Right kidney (tissue), 1 donor: ENCODE measurements around the gene ARID4B.
A peak's percentile ranks its signal among the peaks of the same experiment; 100 is the strongest.
"Not testable (repeated sequence)": the region's sequence is repeated elsewhere in the genome, so short reads cannot be mapped to it uniquely, and the experiment has no call there.

Experiments used
- DNase-seq: peaks from one replicate; pipeline ENCODE4 v3.0.0-alpha.2; 2016

The ARID4B gene

DNA sequence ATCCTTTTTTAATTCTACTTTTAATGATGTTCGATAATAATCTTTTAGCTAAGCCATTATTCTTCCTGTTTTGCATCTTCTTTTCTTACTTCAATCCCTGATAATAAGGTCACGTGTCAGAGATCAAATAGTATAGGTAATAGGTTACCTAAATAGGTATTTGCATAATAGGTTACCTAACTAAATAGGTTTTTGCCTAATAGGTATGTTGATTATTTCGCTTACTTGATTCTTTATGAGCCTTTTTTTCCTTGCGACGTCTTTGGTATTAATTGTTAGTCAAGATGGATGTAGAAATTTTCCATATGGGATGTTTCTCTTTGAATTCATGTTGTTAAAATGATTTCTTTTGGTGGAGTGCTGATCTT lies 2.9 kb upstream of the ARID4B start:
- no peak for DNase-seq

DNA sequence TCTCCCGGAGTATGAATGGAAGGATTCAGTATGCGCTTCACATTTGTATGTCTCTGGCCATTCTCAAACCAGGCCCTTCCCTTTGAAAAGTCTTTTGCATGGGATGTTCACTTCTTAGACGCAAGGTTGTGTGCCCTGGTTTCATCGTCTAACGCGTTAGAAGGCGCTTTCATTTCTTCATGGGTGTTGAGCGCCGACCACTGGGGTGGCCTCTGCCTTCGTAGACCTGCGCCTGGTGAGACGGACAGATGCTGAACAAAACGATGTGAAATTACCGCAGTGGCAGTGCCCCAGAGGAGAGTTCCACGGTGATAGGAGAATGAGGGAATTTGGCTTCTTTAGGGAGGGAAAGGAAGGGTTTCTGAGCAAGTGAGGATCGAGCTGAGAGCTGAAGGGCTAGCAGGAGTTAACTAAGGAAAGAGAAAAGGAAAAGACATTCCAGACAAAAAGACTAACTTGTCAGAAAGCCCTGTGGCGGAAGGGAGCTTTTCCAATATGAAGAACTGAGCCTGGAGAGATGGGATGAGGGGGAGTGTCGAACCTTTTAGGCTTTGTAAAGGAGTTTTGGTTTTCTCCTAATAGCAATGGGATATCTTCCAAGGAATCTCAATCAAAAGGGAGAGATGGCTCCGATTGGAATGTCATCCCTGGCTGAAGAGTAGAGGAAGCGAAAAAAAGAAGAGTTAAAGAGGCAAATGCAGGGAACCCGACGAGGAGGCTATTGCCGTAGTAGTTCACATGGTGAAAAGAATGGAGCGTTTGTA lies 1.3 kb upstream of the ARID4B start:
- no peak for DNase-seq

DNA sequence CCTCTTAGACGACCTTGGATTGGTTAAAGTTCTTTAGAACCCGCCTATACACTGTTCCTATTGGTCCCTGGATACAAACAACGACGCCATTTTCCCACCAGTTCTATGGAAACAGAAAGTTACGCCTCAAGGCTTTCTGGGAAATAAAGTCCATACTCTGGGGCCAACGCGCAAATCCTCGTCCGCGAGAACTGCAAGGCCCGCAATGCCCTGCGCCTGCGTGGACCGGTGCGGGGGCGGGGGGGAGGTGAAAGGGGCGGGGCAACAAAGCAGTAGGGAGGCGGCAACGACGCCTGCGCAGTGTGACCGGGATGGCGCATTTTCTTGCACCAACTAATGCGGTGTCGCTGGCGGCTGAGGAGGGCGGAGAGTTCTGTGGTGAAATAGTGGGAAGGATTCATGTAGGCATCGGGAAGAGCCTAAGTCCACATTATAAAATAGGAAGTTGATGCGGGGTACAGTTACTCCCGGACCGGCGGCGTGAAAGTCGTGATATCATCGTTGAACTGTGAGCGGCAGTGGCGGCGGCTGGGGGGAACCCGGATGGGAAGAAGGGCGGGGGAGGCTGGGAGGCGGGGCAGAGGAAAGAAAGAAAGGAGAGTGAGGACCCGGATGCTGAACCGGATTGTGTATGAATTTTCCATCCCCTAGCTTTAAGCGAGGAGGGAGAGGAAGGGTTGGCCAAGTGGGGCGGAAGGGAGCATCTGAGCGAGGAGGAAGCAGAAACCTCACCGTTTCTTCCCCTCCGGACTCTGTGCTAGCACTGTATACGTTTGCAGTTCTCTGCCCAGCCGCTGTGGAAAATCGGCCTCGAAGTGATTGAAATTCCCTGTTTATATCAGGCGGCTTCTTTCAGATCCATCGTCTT lies 526 bp upstream of the ARID4B start, which contains the start of gene GGPS1:
Gene GGPS1, plus strand, starts transcription at position 300 of the 868 bp plus-strand sequence. CDS start 6,695 bp downstream, outside the sequence.
- DNase-seq = peak; percentile 99

DNA sequence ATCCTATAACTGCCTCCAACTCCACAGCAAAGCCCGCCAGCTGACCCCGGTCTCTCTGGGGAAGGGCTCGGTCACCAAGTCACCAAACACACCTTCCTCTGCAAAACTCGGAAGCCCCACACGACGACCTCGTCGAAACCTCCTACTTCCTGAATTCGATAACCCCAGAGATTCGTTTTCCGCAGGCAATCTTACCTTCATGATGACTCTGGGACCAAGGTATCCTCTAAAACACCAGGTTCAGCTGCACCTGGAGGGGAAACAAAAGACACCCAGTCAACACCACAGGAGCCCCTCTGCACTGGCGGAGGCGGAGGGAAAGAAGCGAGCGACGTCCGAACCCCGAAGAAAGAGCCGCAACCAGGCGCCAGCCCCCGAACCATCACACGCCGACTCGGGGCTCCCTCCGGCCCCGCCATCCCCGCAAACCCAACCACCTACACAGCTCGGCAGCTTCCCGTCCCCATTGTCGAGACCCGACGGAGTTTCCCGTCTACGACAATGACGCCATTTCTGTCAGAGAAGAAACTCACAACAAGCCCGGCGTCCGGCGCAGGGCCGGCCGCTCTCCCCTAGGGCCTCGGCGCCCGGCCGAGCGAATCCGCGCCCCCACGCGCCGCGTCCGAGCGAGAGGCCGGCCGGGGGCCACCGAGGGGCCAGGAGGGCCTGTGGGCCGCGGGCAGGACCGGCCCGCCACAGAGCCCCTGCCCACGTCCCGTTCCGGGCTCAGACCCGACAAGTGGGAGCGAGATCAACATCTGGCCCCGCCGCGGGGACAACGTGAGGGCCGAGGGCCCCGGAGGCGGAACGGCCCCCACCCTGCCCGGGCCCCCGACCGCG lies 1.0 kb downstream of the ARID4B start:
- DNase-seq = peak; percentile 78

DNA sequence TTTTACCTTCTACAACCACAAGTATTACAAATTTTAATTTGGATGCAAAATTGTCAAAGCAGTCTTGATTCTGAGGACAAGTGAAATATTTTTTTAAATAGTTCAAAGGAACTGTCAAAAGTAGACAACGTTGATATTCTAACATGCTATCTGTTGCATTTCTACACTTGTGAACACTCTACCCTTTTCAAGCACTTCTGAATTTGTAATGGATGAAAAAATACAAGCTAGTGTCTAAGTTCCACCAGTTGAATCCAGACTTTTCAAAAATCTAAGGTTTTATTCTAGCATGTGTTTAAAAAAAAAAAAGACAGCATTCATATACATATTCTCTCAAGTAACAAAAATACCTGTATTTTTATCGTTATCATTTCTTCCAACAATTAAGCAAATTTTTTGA lies 2.1 kb downstream of the ARID4B start:
- DNase-seq = no peak

DNA sequence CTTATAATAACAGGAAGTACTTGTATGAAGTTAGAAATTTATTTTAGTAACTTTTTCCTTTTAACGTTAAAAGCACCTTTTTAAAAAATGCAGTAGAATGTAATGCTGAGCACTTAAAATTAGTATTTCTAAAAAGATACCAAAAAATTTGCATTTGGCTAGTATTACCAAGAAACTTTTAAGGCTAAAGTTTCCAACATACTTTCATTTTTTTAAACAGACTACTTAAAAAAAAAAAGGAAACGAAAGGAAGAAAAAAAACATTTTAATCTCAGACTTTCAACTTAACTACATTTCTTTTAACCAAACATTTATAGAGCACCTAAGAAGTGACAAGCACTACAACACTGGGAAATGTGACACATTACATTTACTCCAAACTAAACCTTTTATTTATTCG lies 2.8 kb downstream of the ARID4B start:
- no peak for DNase-seq

DNA sequence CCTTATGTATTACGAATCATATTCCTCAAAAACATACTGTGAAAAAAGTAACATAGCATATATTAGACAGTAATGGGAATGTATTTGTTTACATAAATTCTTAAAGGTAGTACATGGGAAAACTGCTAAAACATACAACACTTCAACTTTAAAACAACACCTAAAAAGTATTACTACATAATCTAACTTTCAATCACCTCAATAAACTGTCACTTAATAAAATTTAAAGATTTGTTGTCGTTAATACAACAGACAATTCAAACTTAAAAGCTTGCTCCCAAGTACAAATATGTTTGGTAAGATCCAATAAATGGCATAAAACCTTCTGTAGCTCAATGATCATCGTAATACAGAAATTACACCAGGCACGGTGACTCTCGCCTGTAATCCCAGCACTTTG lies 3.7 kb downstream of the ARID4B start:
- DNase-seq = no peak

DNA sequence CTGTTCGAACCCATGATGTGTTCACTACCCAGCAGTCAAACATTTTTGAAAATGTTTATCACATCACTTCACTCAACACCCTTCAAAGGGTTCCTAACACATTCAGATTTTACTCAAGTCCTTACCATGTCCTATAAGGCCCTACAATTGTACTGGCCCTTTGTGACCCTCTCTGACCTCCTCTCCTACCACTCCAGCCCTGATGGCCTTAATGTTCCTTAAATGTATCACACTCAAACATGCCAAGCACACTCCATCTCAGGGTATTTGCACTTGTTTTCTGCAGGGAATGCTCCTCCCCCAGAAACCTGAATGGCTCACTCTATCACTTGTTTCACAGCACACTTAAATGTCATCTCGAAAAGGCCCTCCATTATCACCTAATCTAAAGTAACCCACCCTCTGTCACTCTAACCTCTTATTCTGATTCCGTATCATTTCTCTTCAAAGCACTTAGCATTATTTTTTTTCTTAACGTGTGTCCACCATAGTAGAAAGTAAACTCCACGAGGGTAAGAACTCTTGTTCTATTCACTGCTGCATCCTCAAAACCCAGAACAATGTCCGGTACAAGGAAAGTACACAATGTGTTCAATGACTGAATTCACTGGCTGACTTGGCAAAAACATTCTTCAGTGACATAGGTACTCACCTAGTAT lies 7.3 kb downstream of the ARID4B start:
- DNase-seq = no peak

DNA sequence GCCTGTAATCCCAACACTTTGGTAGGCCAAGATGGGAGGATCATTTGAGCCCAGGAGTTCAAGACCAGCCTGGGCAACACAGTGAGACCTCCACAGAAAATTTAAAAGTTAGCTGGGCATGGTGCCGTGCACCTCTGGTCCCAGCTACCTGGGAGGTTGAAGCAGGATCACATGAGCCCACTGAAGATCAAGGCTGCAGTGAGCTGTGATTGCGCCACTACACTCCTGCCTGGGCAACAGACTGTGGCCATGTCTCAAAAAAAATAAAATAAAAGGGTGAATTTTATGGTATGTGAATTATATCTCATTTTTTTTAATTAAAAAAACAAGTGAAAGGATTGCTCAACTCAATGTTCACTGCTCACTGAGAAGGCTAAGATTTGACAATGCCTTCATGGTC lies 8.7 kb downstream of the ARID4B start:
- no peak for DNase-seq

DNA sequence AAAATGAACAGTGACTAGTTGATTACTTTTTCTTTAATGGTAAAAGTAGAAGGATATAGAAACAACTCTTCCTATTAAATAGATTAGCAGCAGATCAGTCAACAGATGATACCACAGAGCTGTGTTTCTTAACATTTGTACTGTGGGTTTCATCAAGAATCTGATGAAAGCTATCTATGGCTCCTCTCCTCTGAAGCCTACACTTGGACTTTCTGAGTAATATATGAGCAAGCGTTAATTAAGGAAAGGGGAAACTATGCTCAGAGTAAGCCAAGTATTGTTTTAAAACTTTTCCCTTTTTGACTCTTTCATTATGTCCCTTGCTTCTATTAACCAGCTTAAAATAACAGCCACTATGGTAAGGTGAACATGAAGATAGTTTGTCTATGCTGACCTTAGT lies 10.8 kb downstream of the ARID4B start:
- no peak for DNase-seq

DNA sequence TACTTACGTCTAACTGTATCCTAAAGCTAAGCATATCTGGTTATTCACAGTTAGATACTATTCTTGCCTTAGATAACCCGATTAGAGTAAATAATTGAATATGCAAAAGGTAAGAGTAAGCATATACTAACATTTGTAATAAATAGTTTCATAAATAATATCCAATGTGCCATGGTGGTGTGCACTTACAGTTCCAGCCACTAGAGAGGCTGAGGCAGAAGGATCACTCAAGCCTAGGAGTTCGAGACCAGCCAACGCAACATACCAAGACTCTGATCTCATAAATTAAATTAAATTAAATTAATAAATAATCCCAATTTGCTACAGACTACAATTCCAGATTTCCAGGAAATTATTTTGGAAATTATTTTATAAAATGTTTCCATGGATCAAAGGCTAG lies 12.2 kb downstream of the ARID4B start:
- no peak for DNase-seq

DNA sequence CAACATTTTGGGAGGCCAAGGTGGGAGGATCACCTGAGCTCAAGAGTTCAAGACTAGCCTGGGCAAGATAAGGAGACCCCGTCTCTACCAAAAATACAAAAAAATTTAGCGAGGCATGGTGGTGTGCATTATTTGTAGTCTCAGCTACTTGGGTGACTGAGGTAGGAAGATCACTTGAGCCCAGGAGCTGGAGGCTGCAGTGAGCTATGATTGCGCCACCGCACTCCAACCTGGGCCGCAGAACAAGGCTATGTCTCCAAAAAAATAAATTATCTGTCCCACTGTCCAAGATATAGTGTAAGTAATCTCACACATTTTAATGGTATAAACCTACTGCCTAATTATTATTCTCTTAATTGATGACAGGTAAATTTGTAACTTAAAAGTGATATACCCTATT lies 12.8 kb downstream of the ARID4B start:
- no peak for DNase-seq

DNA sequence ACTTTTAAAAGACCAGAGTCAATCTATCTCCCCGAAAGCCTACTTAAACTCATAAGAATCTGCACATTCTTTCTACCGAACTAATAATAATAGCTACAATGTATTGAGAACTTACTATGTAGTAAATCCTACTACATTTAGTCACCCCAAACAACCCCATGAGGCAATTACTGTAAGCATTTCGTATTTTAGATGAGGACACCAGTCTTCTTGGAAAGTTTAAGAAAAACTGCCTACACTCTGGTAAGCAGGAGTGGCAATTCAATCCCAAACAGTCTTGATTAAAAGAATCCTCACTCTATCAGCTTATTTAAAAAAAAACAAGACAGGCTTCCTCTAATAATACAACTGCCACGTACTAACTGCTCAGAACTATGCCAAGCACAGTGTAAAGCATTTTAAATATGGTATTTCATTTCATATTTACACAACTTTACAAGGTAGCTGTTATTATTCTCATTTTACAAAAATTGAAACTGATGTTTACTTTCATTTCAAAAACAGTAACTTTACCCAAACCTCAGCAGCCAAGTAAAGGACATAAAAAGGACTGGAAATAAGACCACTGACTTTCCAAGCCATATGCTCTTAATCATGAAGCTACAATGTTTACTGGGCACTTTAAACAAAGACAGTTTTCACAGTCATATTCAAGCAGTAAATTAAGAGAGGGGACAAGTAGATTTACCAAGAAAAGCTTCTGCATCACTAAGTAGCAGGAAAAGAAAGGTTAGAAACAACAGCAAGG lies 13.9 kb downstream of the ARID4B start:
- DNase-seq = no peak

DNA sequence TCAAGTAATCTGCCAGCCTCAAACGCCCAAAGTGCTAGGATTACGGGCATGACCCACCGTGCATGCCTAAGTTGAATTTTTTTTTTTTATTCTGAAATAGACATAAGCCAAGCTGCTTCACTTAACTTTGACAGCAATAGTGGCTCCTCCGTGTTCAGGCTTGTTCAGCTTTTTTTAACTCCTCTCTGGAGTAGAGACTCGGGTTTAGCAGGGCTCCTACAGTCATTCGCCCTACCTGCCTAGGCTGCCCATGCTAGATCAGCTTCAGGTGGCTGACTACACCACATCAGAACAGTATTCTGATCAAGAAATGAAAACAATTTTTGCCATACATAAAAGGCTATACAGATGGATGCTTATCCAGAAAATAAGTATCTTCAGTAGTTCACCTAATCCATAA lies 14.7 kb downstream of the ARID4B start:
- no peak for DNase-seq

DNA sequence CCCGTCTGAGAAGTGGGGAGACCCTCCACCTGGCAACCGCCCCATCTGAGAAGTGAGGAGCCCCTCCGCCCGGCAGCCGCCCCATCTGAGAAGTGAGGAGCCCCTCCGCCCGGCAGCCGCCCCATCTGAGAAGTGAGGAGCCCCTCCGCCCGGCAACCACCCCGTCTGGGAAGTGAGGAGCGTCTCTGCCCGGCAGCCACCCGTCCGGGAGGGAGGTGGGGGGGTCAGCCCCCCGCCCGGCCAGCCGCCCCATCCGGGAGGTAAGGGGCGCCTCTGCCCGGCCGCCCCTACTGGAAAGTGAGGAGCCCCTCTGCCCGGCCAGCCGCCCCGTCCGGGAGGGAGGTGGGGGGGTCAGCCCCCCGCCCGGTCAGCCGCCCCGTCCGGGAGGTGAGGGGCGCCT lies 18.8 kb downstream of the ARID4B start:
- DNase-seq = not testable (repeated sequence)

DNA sequence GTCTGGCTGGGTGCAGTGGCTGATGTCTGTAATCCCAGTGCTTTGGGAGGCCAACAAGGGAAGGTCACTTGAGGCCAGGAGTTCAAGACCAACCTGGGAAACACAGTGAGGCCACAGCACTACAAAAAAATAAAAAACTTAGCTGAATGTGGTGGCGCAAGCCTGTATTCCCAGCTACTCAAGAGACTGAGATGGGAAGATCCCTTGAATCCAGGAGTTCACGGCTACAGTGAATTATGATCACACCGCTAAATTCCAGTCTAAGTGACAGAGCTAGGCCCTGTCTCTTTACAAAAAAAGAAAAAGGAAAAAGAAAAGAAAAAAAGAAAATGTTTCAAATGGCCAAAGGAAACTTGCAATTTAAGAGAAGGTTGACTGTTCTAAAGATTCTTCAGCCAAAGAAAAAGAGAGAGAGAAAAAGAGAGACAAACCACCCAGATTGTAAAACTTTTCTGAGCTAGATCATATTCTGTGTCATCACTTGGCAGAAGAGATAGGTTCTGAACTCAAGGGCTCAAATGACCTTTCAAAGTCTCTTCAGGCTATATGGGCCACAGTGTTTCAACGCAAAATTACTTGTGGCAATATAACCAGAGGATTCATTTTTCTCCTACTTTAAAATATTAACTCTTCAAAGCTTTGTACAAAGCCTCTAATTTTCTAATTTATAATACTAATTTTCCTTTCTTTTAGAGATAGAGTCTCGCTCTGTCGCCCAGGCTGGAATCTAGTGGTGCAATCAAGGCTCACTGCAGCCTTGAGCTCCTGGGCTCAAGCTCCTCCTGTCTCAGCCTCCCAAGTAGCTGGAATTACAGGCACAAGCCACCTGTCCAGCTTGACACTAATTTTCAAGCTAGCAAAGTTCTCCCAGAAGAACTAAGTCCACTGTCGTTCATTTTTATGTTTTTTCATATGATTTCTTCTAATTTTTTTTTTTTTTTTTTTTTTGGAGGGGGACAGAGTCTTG lies 20.5 kb downstream of the ARID4B start:
- DNase-seq = no peak

DNA sequence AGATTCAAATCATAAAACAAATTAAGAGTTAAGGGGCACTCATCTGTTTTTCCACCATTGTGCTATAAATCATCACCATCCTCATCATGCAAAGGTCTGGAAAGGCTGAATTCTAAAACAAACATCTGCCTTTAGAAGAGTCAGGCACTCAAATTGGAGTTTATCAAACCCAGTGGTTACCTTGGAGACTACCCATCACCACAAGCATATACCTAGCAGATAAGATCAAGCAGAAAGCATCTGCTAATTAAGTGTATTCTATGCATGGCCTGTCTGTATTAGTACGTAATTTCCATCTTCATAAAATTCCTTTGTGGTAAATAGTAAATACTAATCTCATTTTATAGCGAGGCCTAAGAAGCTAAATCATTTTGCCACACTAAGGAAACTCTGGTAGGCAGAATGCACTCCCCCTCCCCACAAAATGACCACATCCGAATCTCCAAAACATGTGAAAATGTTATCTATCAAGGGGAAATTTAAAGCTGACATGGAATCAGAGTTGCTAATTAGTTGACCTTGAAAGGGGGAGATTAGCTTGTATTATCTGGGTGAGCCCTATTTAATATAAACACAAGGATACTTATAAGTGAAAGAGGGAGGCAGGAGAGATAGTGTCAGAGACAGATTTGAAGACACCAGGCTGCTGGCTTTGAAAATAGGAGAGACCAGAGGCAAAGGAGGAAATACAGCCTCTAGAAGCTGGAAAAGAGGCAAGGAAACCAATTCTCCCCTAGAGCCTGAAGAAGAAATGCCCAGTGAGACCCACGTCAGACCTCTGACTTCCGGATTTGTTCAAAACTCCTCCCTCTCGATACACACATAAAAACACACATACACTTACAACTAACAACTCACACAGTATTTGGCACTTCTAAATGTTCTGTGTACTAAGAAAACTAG lies 23.2 kb downstream of the ARID4B start:
- DNase-seq = no peak

DNA sequence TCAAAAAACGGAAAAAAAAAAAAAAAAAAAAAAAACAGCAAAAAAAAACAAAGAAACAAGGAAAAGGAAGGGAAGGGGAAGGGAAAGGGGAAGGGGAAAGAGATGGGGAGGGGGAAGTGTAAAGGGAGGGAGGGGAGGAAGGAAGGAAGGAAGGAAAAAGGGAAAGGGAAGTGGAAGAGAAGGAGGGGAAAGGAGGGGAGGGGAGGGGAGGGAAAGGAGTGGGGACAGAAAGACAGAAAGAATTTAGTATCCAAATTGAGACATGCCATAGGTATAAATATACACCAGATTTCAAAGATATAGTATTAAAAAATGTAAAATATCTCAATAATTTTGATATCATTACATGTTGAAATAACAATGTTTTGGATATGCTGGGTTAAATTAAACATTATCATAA lies 25.8 kb downstream of the ARID4B start:
- no peak for DNase-seq
